GM12891 (cell line): Measurements from ENCODE around the gene NAP1L5.

Experiments
- POLR2A ChIP-seq: IDR thresholded peaks from 2 replicates; pipeline ENCODE4 v1.6.1; 2011; ENCODE audit warnings: low read depth, low read length, control low read depth
- POLR2AphosphoS5 ChIP-seq: IDR thresholded peaks from 2 replicates; pipeline ENCODE4 v1.6.1; 2011; ENCODE audit warnings: low read depth, low read length, control low read depth
- POU2F2 ChIP-seq: IDR thresholded peaks from 2 replicates; pipeline ENCODE4 v1.6.1; 2011; ENCODE audit warnings: low read depth, mild to moderate bottlenecking, control low read depth, low read length, moderate library complexity
- TAF1 ChIP-seq: IDR thresholded peaks from 2 replicates; pipeline ENCODE4 v1.6.1; 2011; ENCODE audit warnings: low read depth, low read length, control low read depth

- TF ChIP-seq POLR2A = no peak
- TF ChIP-seq TAF1 = no peak
- no peak for TF ChIP-seq POLR2AphosphoS5
- TF ChIP-seq POU2F2 = no peak
Observed at GRCh38 chr4:88725143-88725542, 27.5 kb upstream of the NAP1L5 start.
